GM21526 (cell line): ENCODE data around the gene NDUFV2.

ENCODE experiments used
- ATAC-seq: cut with Tn5 transposase; IDR thresholded peaks from one replicate; pipeline ENCODE4 v1.9.1; 2021; ENCODE audit warnings: moderate library complexity; ENCODE audit not compliant: unreplicated experiment, low FRiP score

Gene NDUFV2

DNA sequence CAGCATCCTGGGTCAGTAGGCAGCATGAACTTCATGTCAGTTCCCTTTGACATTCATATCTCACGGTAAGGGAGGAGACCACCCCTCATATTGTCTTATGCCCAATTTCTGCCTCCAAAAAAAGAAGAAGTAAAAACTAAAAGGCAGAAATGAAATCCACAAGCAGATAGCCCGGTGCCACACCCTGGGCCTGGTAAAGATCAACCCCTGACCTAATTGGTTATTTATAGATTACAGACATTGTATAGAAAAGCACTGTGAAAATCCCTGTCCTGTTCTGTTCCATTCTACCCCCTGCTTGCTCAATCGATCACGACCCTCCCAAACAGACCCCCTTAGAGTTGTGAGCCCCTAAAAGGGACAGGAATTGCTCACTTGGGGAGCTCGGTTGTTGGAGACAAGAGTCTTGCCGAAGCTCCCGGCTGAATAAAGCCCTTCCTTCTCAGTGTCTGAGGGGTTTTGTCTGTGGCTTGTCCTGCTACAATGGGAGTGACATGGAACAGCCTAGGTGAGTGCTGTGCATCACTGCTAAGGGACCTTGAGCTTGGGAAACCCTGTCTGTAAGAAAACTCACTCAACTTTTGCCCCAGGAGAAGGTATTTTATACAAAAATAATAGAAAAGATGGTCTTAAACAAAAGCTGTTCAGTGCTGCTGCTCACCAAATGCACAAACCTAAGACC is 11.1 kb downstream of the NDUFV2 start:
- ATAC-seq: no peak

DNA sequence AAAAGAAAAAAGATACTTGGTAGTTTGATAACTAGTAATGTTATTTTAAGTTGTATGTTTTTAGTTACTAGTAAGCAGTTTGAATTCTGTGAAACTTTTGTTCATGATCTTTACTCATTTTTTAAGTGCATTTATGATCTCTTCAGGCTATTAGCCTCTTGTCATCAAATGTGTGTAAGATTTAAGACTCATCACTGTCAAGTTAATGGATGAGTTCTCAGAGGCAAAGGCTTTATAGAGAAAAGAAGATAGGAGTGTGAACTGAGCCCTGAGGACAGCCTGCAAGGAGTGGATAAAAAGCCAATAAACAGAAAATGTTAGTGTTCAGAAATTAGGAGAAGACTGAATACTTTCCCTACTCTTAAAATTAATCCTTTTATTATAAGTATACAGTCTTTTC is 13.5 kb downstream of the NDUFV2 start:
- ATAC-seq: no peak

DNA sequence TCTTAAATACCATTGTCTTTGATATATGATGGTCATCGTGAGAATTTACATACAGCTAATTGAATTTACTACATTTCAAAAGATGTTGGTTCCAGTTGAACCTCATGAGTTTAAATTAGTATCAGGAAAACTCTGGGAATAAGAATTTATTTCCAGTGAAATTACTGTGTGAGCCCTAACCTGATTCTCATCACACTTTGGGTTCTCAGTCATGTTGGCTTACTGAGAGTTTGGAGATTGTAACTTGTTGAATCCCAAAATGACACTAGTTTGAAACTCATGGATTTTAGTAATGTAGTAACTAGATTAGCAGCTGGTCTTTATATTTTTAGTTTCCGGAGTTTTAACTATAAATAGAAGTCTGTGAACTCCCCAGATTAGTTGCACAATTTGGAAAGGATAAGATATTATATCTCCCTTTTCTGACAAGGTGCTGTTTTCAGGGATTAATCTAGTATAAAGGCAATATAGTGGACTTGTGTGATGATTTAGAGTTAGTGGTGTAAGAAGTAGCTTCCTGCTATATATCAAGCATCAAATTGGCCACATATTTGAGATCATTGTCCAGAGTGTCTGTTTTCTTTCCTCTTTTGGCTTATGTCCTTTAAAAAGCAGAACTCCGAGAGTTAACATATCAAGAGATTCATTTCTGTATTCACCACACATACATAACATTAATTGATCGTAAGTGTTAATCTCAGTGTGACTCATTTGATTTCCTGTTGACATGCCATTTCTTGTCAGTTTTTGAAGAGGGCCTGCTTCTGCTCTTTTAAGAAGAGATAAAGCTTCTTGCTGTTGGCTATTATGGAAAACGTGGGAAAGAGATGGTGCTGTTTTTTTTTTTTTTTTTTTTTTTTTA is 15.7 kb downstream of the NDUFV2 start:
- no peak for ATAC-seq

DNA sequence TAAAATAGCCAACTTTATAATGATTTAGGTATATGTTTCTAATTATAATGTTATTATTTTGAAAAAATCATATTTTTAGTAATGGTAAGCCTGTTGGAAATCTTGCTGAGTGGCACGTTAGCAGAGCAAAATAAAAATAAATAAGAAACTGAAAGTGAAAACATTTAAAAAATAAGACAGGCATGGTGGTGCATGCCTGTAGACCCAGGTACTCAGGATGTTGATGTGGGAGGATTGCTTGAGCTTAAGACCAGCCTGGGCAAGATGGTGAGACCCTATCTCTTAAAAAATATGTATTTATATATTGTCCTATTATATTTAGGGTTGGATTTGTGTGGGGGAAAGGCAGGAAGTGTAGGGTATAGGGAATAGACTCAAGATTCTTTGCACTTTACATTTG is 18.3 kb downstream of the NDUFV2 start:
- ATAC-seq: no peak

DNA sequence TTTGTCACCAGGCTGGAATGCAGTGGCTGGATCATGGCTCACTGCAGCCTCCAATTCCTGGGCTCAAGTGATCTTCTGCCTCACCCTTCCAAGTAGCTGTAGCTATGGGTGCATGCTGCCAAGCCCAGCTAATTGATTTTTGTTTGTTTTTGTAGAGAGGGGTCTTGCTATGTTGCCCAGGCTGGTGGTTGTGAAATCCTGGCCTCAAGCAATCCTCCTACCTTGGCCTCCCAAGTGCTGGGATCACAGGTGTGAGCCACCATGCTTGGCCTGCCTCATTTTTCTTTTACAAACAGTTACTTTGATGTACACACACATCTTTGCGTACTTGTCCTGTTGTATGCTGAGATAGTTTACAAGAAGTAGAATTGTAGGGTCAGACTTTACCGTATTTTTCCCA is 21.0 kb downstream of the NDUFV2 start:
- no peak for ATAC-seq

DNA sequence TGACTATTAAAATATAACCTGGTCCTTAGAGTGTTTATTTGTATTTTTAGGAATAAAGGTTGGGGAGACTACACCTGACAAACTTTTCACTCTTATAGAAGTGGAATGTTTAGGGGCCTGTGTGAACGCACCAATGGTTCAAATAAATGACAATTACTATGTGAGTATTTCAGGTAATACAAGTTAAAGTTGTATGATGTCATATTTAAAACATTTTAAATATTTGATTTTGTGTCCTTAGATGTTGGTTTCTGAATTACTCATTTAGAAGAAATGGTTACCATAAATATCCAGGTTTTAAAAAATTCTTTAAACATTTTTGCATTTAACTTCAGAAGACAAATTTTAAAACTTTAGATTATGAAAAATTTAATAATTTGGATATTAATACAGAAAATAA is 22.3 kb downstream of the NDUFV2 start:
- no peak for ATAC-seq

DNA sequence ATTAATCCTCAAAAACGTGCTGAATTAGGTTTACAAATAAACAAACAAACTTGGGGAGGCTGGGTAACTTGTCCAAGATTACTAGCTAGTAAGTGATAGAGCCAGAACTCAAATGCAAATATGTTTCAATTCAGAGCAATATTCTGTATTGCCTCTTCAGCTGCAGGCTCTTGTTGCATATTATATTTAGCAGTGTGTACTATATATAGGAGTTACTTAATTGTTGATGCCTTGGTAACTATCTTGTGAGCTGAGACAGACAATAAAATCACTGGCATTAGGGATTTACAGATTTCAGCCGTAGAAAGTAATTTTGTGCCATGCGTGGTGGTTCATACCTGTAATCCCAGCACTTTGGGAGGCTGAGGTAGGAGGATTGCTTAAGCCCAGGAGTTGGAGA is 23.8 kb downstream of the NDUFV2 start:
- no peak for ATAC-seq

DNA sequence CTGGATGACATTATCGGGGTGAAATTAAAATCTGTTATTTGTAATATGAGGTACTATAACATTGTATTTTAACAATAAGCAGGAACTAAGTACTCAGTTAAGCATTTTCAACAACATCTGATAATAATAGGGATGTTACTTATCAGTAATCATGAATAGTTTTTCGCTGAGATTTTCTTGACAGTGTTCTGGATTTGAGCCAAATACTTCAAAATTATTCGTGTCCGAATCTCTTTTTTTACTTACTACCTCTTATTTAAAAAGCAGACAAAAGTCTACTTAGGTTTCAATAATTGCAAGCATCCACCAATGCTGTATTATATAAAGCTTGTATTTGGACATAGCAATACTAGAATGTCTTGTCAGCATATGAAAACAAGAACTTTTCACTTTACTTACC is 27.7 kb downstream of the NDUFV2 start:
- ATAC-seq: no peak

DNA sequence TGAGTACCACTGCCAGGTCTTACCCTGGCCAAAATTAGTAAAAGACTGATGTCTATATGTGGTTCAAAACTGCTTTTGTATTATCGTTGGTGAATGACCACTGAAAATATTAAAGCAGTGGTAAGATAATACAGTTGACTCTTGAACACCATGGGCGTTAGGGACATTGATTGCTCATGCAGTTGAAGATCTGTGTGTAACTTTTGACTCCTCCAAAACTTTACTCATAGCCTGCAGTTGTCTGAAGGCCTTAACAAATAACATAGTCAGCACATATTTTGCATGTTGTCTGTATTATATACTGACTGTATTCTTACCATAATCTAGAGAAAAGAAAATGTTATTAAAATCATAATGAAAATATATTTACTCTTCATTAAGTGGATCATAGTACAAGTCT is 28.3 kb downstream of the NDUFV2 start:
- ATAC-seq: no peak

DNA sequence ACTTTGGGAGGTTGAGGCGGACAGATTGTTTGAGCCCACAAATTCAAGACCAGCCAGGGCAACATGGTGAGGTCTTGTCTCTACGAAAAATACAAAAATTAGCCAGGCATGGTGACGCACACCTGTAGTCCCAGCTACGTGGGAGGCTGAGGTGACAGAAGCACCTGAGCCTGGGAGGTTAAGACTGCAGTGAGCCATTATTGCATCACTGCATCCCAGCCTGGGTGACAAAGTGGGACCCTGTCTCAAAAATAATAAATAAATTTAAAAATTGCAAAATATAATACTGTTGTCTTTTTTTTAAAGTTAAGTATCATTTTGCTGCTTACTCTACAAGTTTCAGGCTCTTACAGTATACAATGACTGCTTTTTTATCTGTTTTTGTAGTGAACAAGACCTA is 30.1 kb downstream of the NDUFV2 start:
- ATAC-seq: no peak

DNA sequence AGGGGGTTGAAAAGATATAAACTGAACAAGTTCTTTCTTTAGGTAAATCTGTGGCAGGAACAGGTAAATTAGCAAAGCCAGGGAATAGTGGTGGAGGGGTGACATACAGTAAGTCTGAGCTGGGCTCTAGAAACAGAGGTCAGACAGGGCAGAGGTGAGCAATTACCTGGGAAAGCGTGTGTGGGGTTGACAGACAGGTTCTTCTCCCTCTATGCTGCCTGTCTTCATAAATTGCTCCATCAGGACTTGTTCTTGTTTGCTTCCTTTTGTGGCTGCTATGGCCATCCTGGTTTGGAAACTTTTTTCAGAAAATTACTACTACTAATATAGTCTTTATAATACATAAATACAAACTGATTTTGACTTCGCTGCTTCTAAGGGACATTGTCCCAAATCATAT is 30.7 kb downstream of the NDUFV2 start:
- no peak for ATAC-seq

DNA sequence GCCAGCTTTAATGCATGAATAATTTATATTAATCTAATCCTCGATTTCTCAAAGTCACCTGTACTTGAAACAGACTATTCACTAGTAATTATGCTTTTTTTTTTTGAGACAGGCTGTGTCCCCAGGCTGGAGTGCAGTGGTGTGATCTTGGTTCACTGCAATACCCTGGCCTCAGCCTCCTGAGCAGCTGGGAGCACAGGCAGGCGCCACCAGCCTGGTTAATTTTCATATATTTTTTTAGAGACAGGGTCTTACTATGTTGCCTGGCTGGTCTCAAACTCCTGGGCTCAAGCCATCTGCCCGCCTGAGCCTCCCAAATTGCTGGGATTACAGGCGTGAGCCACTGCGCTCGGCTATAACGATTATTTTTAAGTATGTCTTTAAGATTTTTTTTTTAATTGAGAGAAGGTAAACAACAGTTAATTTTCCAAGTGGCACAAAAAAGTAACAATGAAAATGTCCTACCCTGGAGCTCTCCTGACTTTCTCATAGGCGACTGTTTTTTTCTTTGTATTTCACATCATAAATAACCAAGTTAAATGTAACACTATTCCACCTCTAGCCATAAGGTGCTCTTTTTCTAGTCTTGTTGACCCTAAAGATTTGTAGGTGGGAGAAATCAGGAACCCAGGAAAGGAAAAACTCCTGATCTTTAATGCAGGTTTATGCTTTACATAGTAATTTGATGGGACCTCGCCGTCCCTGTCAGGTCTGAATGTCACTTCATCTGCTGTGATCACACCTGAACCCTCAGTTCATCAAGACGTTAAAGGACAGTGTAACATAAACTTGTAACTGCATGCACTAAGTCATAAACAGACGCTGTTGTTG is 32.8 kb downstream of the NDUFV2 start:
- ATAC-seq: no peak

DNA sequence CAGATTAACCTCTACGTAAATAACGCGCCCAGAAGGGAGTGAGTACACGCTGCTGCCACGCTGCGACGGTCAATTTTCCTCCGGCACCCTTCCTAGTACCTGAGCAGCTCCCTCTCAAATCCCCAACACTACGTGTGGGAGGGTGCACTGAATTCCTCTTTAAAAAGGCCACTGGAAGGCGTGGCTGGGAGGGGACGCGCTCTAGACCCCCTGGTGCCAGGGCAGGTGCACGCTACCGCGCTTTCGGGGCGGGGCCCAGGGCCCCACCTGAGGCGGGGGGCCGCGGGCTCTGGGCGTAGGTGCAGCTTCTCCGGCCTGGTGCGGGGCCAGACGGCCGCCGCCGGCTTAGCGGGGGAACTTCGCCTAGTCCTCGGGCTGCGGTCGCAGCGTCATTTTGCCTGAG is 33.4 kb downstream of the NDUFV2 start:
- ATAC-seq: peak; percentile 20

DNA sequence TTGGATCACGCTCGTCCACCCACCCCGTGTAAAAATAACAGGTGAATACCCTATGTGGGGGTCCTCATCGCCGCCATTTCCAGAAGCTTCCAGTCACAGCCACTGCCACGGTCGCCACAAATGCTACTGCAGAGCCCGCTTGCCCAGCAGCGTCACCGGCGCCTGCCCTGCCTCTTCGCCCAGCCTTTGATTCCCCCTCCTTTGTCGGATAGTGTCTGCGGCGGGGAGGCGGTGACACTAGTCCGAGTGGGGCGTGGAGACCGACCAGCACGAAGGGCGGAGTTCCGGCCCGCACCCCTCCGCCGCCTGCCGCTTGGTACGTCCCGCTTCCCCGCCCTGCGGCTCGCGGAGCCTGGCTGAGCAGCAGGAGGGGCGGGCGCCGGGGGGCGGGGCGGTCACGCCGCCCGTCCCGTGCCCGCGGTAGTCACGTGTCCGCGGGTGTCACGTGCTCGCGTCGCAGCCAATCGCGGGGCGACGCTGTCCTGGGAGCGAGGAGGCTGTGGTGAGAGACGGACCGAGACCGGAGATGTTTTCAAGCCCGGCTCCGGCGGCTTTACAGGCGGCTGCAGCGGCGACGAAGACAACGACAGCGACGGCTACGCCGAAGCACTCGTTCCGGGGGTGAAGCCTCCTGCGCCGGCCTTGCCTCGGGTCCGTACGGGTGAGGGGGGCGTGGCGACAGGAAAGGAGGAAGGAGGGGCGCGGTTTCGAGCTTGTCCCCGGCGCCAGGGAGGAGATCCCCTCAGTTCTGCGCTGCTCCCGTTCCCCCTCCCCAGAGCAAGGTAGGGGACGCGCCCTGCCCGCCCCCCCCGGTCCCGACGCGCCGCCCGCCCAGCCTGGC is 34.0 kb downstream of the NDUFV2 start, which contains the start of gene ANKRD12:
TSS of gene ANKRD12 (plus strand) at position 467 of the 841 bp plus-strand sequence. CDS start 45,652 bp downstream, outside the sequence.
- ATAC-seq: peak; percentile 63

DNA sequence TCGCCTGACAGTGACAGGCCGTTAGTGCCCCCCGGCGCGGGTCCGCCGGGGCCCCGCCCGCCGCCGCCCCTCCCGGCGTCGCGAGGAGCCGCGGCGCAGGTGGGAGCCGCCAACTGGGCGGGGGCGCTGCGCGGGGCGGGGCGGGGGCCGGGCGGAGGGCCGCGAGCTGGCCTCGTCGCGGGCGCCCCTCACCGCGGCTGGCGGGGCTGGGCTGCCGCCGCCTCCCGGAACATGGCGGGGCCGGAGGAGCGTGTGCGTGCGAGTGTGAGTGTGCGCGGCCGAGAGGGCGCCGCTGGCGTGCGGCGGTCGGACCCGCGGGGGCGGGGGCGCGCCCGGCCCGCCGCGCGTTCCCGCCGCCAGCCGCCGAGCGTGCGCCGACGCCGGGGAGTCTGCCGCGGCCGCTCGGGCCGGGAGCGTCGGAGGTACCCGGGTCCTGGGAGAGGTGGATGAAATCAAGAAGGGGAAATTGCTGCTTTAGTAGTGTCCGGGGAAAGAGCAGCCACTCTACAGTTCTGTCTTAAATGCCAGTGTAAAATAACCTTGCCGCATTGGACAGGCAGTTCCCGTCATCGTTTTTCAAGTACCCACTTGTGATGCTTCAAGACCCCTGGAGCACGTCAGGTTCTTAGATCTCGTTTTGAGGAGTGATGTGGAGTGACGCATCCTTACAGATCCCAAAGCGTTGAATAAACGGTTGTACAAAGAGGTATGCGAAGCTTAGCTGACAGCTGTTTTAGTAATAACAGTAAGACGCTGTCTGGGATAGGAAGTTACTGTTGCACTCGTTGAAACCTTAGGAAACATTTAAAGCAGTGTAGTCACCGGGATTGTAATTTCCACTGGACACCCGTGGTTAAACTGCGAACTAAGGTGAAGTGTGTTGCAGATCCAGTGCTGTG is 34.9 kb downstream of the NDUFV2 start:
- ATAC-seq: peak; percentile 37

DNA sequence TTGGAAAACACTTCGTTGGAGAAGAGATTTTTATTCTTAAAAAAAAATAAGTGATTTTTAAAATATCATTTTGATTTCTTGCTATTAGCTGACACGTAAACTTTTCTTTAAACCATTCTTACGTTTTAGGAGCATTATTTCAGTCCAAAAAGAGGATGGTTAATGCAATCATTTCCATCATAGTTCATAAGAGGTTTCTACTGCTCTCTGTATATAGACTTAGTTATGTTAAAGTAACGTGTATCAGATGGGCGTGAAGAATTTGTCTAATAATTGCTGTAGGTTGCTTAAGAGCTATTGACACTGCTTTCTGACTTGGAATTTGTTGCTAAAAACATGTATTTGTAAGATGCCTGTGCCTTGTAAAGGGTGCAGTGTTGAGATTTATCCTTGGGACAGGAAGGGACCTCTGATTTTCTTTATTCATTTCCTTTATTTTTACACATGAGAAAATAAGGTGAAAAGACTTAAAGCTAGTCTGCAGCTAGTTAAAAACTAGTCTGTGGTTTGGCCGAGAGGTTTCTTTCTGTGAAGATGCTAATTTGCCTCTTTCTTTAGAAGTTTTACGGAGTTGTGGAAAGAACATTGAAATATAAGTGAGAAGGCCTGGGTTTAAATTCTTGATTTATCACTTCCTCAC is 37.0 kb downstream of the NDUFV2 start:
- no peak for ATAC-seq

DNA sequence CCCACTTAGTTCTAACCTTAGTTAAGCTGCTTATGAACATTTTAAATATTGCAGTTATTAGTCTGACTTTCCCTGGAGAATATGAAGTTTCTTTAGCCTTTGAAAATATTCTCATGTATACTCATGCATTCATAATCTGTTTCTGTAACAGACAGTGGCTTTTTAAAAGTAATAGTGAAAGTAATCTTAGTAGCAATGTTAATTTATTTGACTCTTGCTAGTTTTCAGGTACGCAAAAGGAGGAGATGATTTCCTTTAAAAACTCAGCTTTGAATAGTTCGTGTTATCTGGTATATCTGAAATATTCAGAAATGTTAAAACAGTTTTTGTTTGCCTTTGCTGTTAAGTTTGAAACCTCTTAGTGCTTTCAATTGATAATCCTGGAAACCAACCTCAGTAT is 37.9 kb downstream of the NDUFV2 start:
- no peak for ATAC-seq

DNA sequence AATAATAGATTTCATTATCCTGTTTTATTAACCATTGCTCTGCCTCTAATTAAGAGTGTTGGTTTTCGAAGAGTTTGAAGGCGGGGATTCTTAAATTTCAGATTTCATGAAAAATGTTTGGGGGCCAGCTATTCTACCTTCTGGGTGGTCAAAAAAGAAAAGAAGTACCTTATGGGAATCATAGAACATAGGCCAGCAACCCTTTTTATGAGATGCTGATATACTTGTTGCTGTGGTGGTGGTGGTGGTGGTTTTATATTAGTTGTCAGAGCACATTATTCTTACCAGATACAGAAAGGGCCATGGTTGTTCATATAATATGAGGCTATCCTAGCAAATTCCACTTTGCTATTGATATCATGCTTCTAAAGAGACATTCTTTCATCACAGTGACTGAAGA is 38.5 kb downstream of the NDUFV2 start:
- no peak for ATAC-seq

DNA sequence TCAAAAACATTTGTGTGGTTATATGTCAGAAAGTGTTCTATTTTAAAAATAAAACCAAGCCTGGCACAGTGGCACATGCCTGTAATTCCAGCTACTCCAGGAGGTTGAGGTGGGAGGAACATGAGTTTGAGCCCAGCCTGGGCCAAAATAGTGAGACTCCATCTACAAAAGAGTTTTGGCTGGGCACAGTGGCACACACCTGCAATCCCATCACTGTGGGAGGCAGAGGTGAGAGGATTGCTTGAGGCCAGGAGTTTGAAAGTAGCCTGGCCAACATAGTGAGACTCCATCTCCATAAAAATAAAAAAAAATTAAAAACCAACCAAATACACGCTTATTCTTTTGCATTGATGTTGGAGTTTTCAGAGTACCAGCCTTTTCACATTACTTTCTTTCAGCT is 43.7 kb downstream of the NDUFV2 start:
- no peak for ATAC-seq
